ENCODE measurements around the gene HLA-DQA1.

HLA-DQA1 gene

GRCh38 chr6:32609391-32609730, 27.8 kb upstream of the HLA-DQA1 start:
- no peak for DNase-seq (ENCODE audit: extremely low spot score)
- ChIA-PET CTCF (interaction anchor here (0.6 to 0.7 kb wide), 2 partner anchors 13 to 91 kb away, joined by 3 to 4 read pairs; no protein-coding TSS in a partner anchor), POLR2A (no interaction called here)
- TF ChIP-seq CTBP1 (IDR thresholded peaks at IDR 0.05; ENCODE audit: borderline replicate concordance) (no peak), SP1 (IDR thresholded peaks at IDR 0.05) (no peak), PKNOX1 (IDR thresholded peaks at IDR 0.05) (no peak), NFRKB (IDR thresholded peaks at IDR 0.05) (no peak), LEF1 (IDR thresholded peaks at IDR 0.05; ENCODE audit: borderline replicate concordance) (no peak), HDGF (IDR thresholded peaks at IDR 0.05; ENCODE audit: borderline replicate concordance) (no peak), ELF4 (IDR thresholded peaks at IDR 0.05) (no peak), ZNF384 (IDR thresholded peaks at IDR 0.05) (no peak), FOXM1 (IDR thresholded peaks at IDR 0.05; ENCODE audit: borderline replicate concordance) (no peak), TARDBP (IDR thresholded peaks at IDR 0.05) (no peak), FOXA1 (IDR thresholded peaks at IDR 0.05) (no peak), SUZ12 (IDR thresholded peaks at IDR 0.05) (no peak), FOXK2 (IDR thresholded peaks at IDR 0.05) (no peak), L3MBTL2 (conservative IDR thresholded peaks at IDR 0.05) (no peak), ARNT (IDR thresholded peaks at IDR 0.05) (no peak), BHLHE40 (IDR thresholded peaks at IDR 0.05; ENCODE audit: borderline replicate concordance) (no peak)

GRCh38 chr6:32609731-32610640, 27.2 kb upstream of the HLA-DQA1 start:
- peak; percentile 92 for DNase-seq (ENCODE audit: extremely low spot score)
- CTCF ChIA-PET: interaction anchor here (0.6 to 0.7 kb wide), 2 partner anchors 13 to 90 kb away, joined by 3 to 4 read pairs; no protein-coding TSS in a partner anchor
- TF ChIP-seq LEF1 (IDR thresholded peaks at IDR 0.05; ENCODE audit: borderline replicate concordance) (no peak), FOXM1 (IDR thresholded peaks at IDR 0.05; ENCODE audit: borderline replicate concordance) (no peak), SP1 (IDR thresholded peaks at IDR 0.05) (no peak)
- POLR2A ChIA-PET: no interaction called here

GRCh38 chr6:32610682-32611296, 26.4 kb upstream of the HLA-DQA1 start:
- TF ChIP-seq PKNOX1 (IDR thresholded peaks at IDR 0.05) (no peak), BHLHE40 (IDR thresholded peaks at IDR 0.05; ENCODE audit: borderline replicate concordance) (no peak), HDGF (IDR thresholded peaks at IDR 0.05; ENCODE audit: borderline replicate concordance) (no peak), ELF4 (IDR thresholded peaks at IDR 0.05) (no peak), ARNT (IDR thresholded peaks at IDR 0.05) (no peak), SUZ12 (IDR thresholded peaks at IDR 0.05) (no peak), FOXK2 (IDR thresholded peaks at IDR 0.05) (no peak), L3MBTL2 (conservative IDR thresholded peaks at IDR 0.05) (no peak), FOXM1 (IDR thresholded peaks at IDR 0.05; ENCODE audit: borderline replicate concordance) (no peak), FOXA1 (IDR thresholded peaks at IDR 0.05) (no peak), CTBP1 (IDR thresholded peaks at IDR 0.05; ENCODE audit: borderline replicate concordance) (no peak), SP1 (IDR thresholded peaks at IDR 0.05) (no peak), LEF1 (IDR thresholded peaks at IDR 0.05; ENCODE audit: borderline replicate concordance) (no peak), ZNF384 (IDR thresholded peaks at IDR 0.05) (no peak), NFRKB (IDR thresholded peaks at IDR 0.05) (no peak), TARDBP (IDR thresholded peaks at IDR 0.05) (no peak)
- ChIA-PET POLR2A (no interaction called here), CTCF (no interaction called here)
- no peak for DNase-seq (ENCODE audit: extremely low spot score)

GRCh38 chr6:32613475-32613874, 23.7 kb upstream of the HLA-DQA1 start:
- ChIA-PET POLR2A (no interaction called here), CTCF (interaction anchor here (1.5 kb wide), 1 partner anchor 9 kb away, joined by 3 read pairs; no protein-coding TSS in a partner anchor)
- TF ChIP-seq ELF4 (IDR thresholded peaks at IDR 0.05) (no peak), PKNOX1 (IDR thresholded peaks at IDR 0.05) (no peak), CTBP1 (IDR thresholded peaks at IDR 0.05; ENCODE audit: borderline replicate concordance) (no peak), FOXK2 (IDR thresholded peaks at IDR 0.05) (no peak), ARNT (IDR thresholded peaks at IDR 0.05) (no peak), SP1 (IDR thresholded peaks at IDR 0.05) (no peak), SUZ12 (IDR thresholded peaks at IDR 0.05) (no peak), NFRKB (IDR thresholded peaks at IDR 0.05) (no peak), HDGF (IDR thresholded peaks at IDR 0.05; ENCODE audit: borderline replicate concordance) (no peak), FOXM1 (IDR thresholded peaks at IDR 0.05; ENCODE audit: borderline replicate concordance) (no peak), FOXA1 (IDR thresholded peaks at IDR 0.05) (no peak), LEF1 (IDR thresholded peaks at IDR 0.05; ENCODE audit: borderline replicate concordance) (no peak), TARDBP (IDR thresholded peaks at IDR 0.05) (no peak), L3MBTL2 (conservative IDR thresholded peaks at IDR 0.05) (no peak), ZNF384 (IDR thresholded peaks at IDR 0.05) (no peak)
- no peak for DNase-seq (ENCODE audit: extremely low spot score)

- ChIA-PET CTCF (interaction anchor here (1.5 kb wide), 1 partner anchor 8 kb away, joined by 3 read pairs; no protein-coding TSS in a partner anchor), POLR2A (no interaction called here)
- DNase-seq (ENCODE audit: extremely low spot score): no peak
- TF ChIP-seq FOXM1 (IDR thresholded peaks at IDR 0.05; ENCODE audit: borderline replicate concordance) (no peak), LEF1 (IDR thresholded peaks at IDR 0.05; ENCODE audit: borderline replicate concordance) (no peak), ARNT (IDR thresholded peaks at IDR 0.05) (no peak), FOXK2 (IDR thresholded peaks at IDR 0.05) (no peak), FOXA1 (IDR thresholded peaks at IDR 0.05) (no peak), ELF4 (IDR thresholded peaks at IDR 0.05) (no peak), BHLHE40 (IDR thresholded peaks at IDR 0.05; ENCODE audit: borderline replicate concordance) (no peak), PKNOX1 (IDR thresholded peaks at IDR 0.05) (no peak), CTBP1 (IDR thresholded peaks at IDR 0.05; ENCODE audit: borderline replicate concordance) (no peak), SP1 (IDR thresholded peaks at IDR 0.05) (no peak), SUZ12 (IDR thresholded peaks at IDR 0.05) (no peak), HDGF (IDR thresholded peaks at IDR 0.05; ENCODE audit: borderline replicate concordance) (no peak), NFRKB (IDR thresholded peaks at IDR 0.05) (no peak)
These were observed 22.7 kb upstream of the HLA-DQA1 start for GRCh38 chr6:32614366-32615081.

Measured in HEK293T (cell line).